Measurements from ENCODE around the gene NOS1AP. TPM values are rescaled to one million over a fixed set of nuclear protein-coding genes. Genes with fewer than 3 reads are reported as not detected.
"Not testable (repeated sequence)": the region's sequence is repeated elsewhere in the genome, so short reads cannot be mapped to it uniquely, and the experiment has no call there.

NOS1AP gene
- polyA plus RNA-seq, 3 donors, result 0.12 TPM; not detected in 2

DNA sequence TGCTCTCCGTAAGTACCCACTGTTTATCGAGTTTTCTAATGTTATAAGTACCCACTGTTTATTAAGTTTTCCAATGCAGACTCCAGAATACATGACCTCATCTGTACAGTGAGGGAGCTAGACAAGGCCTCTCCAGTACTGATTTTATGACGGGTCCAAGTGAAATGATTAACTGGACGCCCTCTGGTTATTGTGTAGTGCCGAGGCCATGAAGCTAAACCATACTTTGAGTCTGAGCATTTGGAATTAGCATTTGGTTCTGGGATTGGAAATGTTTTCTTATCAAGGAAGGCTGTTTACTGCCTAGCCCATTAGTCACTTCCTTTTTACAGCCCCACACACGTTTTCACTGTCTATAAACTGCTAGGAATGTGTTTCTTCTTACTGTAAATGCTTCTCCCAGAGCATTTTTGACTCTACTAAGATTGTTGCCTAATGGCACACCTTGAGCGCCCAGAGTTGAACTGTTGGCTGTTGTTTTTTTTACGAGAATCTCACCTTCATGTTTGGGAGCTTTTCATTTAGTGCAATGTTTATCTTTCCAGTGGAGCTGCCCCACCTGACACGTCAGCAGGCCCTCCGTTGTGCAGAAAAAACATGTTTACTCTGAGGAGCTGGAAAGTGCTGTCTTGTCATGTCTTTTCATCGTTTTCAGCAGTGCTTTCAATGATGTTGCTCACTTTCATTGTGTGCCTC lies 280.3 kb downstream of the NOS1AP start:
- Histone ChIP-seq H3K36me3 (replicated peaks in 1 of 2; ENCODE audit: control insufficient read depth in 1 of 2, insufficient read depth in 2 of 2, low read length in 2 of 2) (no peaks in the 10 kb centered on the region), H3K27ac (ENCODE audit: low read depth in 1 of 2, low read length in 2 of 2) (peak overlapping the region in 1 of 2 donors; percentile 9), H3K4me3 (replicated peaks in 1 of 3; ENCODE audit: low read depth in 2 of 3, low read length in 3 of 3) (peak overlapping the region in 1 of 3 experiments; percentile 31), H3K9ac (ENCODE audit: insufficient read depth, low read length, poor library complexity, severe bottlenecking) (no peak overlapping the region), H2AFZ (ENCODE audit: insufficient read depth, low read depth, low read length, poor library complexity, severe bottlenecking) (peak overlapping the region; percentile 1), H3K9me3 (replicated peaks in 1 of 2; ENCODE audit: control insufficient read depth in 1 of 2, insufficient read depth in 1 of 2, low read length in 2 of 2) (no peaks in the 10 kb centered on the region), H3K27me3 (ENCODE audit: control insufficient read depth in 2 of 2, insufficient read depth in 2 of 2, low read length in 2 of 2) (no peaks in the 10 kb centered on the region), H3K4me2 (replicated peaks; ENCODE audit: extremely low read depth, low read length, poor library complexity, severe bottlenecking) (peak overlapping the region; percentile 54), H4K20me1 (ENCODE audit: insufficient read depth, low read length) (no peaks in the 10 kb centered on the region), H3K79me2 (ENCODE audit: insufficient read depth, low read length) (no peaks in the 10 kb centered on the region), H3K4me1 (ENCODE audit: control insufficient read depth in 1 of 2, insufficient read depth in 2 of 2, low read length in 2 of 2) (peaks cover 39 to 53% of the 10 kb centered on the region in 2 donors)
- no peak overlapping the region for H3K4me3 Mint-ChIP-seq
- peaks cover 46% of the 10 kb centered on the region for H3K4me1 Mint-ChIP-seq
- TF ChIP-seq, protein P1, sequence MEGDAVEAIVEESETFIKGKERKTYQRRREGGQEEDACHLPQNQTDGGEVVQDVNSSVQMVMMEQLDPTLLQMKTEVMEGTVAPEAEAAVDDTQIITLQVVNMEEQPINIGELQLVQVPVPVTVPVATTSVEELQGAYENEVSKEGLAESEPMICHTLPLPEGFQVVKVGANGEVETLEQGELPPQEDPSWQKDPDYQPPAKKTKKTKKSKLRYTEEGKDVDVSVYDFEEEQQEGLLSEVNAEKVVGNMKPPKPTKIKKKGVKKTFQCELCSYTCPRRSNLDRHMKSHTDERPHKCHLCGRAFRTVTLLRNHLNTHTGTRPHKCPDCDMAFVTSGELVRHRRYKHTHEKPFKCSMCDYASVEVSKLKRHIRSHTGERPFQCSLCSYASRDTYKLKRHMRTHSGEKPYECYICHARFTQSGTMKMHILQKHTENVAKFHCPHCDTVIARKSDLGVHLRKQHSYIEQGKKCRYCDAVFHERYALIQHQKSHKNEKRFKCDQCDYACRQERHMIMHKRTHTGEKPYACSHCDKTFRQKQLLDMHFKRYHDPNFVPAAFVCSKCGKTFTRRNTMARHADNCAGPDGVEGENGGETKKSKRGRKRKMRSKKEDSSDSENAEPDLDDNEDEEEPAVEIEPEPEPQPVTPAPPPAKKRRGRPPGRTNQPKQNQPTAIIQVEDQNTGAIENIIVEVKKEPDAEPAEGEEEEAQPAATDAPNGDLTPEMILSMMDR (IDR thresholded peaks at IDR 0.05), result no peak
- peak in 1 of 3 donors; percentile 6 for DNase-seq
- H3K36me3 Mint-ChIP-seq, result no peaks in the 10 kb centered on the region
- intact Hi-C loops (cut with micrococcal nuclease), result no loop called here
- no peaks in the 10 kb centered on the region for H3K9me3 Mint-ChIP-seq
- H3K27ac Mint-ChIP-seq, result peak overlapping the region in 1 of 7 donors; percentile 47
- peaks cover 0 to 4% (median 1%) of the 10 kb centered on the region in 3 donors for H3K27me3 Mint-ChIP-seq (ENCODE audit: low read depth in 3 of 3)
- 57% methylated on average over 6 of the region's 11 CpGs for WGBS (ENCODE audit: insufficient coverage)

DNA sequence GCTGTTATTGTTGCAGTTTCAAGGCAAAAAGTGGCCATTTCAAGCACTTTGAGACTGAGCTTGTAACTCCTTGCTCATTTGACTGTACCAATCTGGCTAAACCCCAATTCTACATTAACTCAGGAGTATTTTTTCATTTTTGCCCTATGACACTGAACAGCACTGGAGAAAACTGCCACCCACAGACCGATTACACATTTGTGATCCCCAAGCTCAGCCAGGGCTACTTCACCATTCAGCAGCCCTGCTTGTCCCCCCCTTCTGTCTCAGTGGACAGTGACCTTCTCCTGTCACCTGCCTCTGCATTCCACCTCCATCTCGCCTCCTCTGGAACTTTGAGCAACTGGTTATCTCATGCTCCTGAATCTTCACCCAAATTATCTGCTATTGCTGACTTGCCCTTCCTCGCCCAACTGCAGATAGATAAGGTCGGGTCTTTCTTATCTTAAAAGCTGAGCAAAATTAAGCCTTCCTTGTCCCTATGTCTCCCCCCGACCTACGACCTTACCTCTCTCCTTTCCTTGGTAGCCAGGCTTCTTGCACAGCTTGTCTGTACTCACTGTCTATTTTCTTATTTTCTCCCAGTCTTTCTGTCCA lies 281.9 kb downstream of the NOS1AP start:
- peak overlapping the region; percentile 54 for H3K4me2 ChIP-seq (replicated peaks; ENCODE audit: extremely low read depth, low read length, poor library complexity, severe bottlenecking)
- no peaks in the 10 kb centered on the region for H3K27me3 ChIP-seq (ENCODE audit: control insufficient read depth in 2 of 2, insufficient read depth in 2 of 2, low read length in 2 of 2)
- no peaks in the 10 kb centered on the region for H3K9me3 ChIP-seq (replicated peaks in 1 of 2; ENCODE audit: control insufficient read depth in 1 of 2, insufficient read depth in 1 of 2, low read length in 2 of 2)
- intact Hi-C loops (cut with micrococcal nuclease), result no loop called here
- Mint-ChIP-seq H3K27ac (peak overlapping the region in 2 of 7 donors; percentile 66 to 82), H3K4me3 (peak overlapping the region in 1 of 2 donors; percentile 40), H3K27me3 (ENCODE audit: low read depth in 3 of 3) (peaks cover 0 to 4% (median 1%) of the 10 kb centered on the region in 3 donors), H3K36me3 (peaks cover 0 to 2% of the 10 kb centered on the region in 2 donors), H3K4me1 (peaks cover 46% of the 10 kb centered on the region), H3K9me3 (no peaks in the 10 kb centered on the region)
- no peaks in the 10 kb centered on the region for H3K79me2 ChIP-seq (ENCODE audit: insufficient read depth, low read length)
- H4K20me1 ChIP-seq (ENCODE audit: insufficient read depth, low read length), result no peaks in the 10 kb centered on the region
- H3K9ac ChIP-seq (ENCODE audit: insufficient read depth, low read length, poor library complexity, severe bottlenecking), result peak overlapping the region; percentile 6
- peak overlapping the region in 2 of 3 experiments; percentile 20 to 54 for H3K4me3 ChIP-seq (replicated peaks in 1 of 3; ENCODE audit: low read depth in 2 of 3, low read length in 3 of 3)
- peak overlapping the region; percentile 54 for H2AFZ ChIP-seq (ENCODE audit: insufficient read depth, low read depth, low read length, poor library complexity, severe bottlenecking)
- WGBS (ENCODE audit: insufficient coverage), result 90% methylated on average over 6 of the region's 6 CpGs
- DNase-seq, result no peak
- TF ChIP-seq, protein P1 (IDR thresholded peaks at IDR 0.05), result no peak
- H3K36me3 ChIP-seq (replicated peaks in 1 of 2; ENCODE audit: control insufficient read depth in 1 of 2, insufficient read depth in 2 of 2, low read length in 2 of 2), result no peaks in the 10 kb centered on the region
- H3K4me1 ChIP-seq (ENCODE audit: control insufficient read depth in 1 of 2, insufficient read depth in 2 of 2, low read length in 2 of 2), result peaks cover 39 to 53% of the 10 kb centered on the region in 2 donors
- peak overlapping the region in 1 of 2 donors; percentile 16 for H3K27ac ChIP-seq (ENCODE audit: low read depth in 1 of 2, low read length in 2 of 2)

DNA sequence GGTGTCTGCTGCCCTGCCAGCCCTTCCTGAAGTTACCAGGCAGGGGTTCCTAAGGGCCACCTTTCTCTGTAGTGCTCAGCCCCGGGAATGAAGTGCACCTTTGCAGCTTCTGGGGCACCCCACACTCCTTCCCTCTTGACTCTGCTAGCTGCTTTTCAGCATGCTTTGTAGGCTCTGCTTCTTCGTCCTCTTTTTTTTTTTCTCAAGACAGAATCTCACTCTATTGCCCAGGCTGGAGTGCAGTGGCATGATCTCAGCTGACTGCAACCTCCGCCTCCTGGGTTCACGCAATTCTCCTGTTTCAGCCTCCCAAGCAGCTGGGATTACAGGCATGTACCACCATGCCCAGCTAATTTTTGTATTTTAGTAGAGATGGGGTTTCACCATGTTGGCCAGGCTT lies 282.4 kb downstream of the NOS1AP start:
- H4K20me1 ChIP-seq (ENCODE audit: insufficient read depth, low read length); H3K27me3 Mint-ChIP-seq (ENCODE audit: low read depth in 3 of 3); H3K9ac ChIP-seq (ENCODE audit: insufficient read depth, low read length, poor library complexity, severe bottlenecking); H3K27me3 ChIP-seq (ENCODE audit: control insufficient read depth in 2 of 2, insufficient read depth in 2 of 2, low read length in 2 of 2); H3K79me2 ChIP-seq (ENCODE audit: insufficient read depth, low read length); H3K9me3 Mint-ChIP-seq; H3K36me3 Mint-ChIP-seq; H3K9me3 ChIP-seq (replicated peaks in 1 of 2; ENCODE audit: control insufficient read depth in 1 of 2, insufficient read depth in 1 of 2, low read length in 2 of 2); intact Hi-C loops (cut with micrococcal nuclease); H3K36me3 ChIP-seq (replicated peaks in 1 of 2; ENCODE audit: control insufficient read depth in 1 of 2, insufficient read depth in 2 of 2, low read length in 2 of 2): not testable (repeated sequence)
- H3K4me1 Mint-ChIP-seq, result peaks cover 46% of the 10 kb centered on the region
- peak overlapping the region; percentile 54 for H3K4me2 ChIP-seq (replicated peaks; ENCODE audit: extremely low read depth, low read length, poor library complexity, severe bottlenecking)
- WGBS (ENCODE audit: insufficient coverage), result 8% methylated on average over 1 of the region's 4 CpGs
- DNase-seq, result peak; percentile 33 to 45 (median 42)
- H3K27ac Mint-ChIP-seq, result peak overlapping the region in 4 of 7 donors; percentile 39 to 82 (median 63)
- peak overlapping the region; percentile 40 to 63 for H3K4me3 Mint-ChIP-seq
- peak overlapping the region; percentile 16 to 22 for H3K27ac ChIP-seq (ENCODE audit: low read depth in 1 of 2, low read length in 2 of 2)
- peak overlapping the region; percentile 54 for H2AFZ ChIP-seq (ENCODE audit: insufficient read depth, low read depth, low read length, poor library complexity, severe bottlenecking)
- H3K4me3 ChIP-seq (replicated peaks in 1 of 3; ENCODE audit: low read depth in 2 of 3, low read length in 3 of 3), result peak overlapping the region in 2 of 3 experiments; percentile 20 to 54
- H3K4me1 ChIP-seq (ENCODE audit: control insufficient read depth in 1 of 2, insufficient read depth in 2 of 2, low read length in 2 of 2), result peaks cover 39 to 53% of the 10 kb centered on the region in 2 donors
